ENCODE data around the gene MILR1.
A peak's percentile ranks its signal among the peaks of the same experiment; 100 is the strongest.

MILR1 gene

DNA sequence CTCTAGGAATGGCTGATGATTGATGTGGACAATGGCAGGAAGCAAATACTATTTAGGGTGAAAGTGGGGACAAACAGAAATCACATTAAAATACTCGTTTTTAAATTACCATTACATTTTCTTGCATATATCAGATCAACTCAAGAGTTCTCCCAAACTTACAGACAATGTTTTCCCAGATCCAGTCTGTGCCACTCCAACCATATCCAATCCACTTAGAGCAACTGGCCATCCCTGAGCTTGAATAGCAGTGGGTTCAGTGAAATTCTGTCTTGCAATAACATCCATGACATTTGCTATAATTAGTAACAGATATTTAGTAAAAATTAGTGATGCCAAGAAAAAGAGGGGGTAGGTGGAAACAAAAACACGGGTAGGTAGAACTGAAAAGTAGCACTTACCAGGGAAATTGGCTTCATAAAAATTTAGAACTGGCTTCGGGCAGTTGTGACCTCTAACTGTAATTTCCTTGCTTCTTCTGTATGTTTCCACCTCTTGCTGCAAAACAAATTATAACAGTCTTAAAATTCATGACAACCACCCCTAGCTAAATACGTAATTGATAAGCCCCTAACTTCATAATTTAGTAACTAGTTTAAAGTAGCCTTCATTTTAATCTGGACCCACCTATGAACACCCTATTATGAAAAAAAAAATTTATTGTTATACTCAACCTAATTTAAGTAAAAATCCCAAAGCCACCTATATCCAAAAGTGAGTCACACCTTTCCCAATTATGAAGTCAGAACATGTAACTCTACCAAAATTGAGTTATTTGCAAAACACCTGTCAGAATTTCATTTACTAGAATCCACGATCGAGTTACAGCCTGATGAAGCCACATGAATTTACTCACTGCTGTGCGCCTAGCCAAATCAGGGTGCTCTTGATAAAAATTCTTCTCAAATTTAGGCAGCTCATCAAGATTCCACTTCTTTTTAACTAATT, 55.2 kb downstream of the MILR1 start:
- DNase-seq: no peak

DNA sequence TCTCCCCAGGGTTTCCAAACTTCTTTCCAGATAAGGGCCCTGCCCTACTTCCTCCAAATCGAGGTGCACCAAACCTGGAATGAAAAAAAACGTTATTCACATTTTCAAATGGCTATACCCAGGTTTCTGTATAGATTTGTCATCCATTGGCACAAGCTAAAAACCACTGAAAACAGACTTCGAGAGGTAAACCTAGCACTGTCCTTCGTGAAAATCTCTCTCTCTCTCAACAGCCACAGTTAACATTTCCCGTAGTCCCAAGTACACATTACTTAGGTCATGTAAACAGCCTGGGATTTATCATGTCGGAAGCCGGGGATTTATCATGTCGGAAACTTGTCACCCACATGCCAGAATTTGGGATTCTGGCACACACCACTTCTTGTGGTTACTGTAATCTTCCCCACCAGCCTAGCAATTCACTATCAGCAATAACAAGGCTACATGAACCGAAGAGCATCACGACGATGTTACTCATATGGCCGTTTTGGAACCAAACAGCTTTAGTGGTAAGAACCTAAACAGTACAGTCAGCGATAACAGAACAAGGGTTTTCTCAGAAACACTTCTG, 55.9 kb downstream of the MILR1 start:
- no peak for DNase-seq

DNA sequence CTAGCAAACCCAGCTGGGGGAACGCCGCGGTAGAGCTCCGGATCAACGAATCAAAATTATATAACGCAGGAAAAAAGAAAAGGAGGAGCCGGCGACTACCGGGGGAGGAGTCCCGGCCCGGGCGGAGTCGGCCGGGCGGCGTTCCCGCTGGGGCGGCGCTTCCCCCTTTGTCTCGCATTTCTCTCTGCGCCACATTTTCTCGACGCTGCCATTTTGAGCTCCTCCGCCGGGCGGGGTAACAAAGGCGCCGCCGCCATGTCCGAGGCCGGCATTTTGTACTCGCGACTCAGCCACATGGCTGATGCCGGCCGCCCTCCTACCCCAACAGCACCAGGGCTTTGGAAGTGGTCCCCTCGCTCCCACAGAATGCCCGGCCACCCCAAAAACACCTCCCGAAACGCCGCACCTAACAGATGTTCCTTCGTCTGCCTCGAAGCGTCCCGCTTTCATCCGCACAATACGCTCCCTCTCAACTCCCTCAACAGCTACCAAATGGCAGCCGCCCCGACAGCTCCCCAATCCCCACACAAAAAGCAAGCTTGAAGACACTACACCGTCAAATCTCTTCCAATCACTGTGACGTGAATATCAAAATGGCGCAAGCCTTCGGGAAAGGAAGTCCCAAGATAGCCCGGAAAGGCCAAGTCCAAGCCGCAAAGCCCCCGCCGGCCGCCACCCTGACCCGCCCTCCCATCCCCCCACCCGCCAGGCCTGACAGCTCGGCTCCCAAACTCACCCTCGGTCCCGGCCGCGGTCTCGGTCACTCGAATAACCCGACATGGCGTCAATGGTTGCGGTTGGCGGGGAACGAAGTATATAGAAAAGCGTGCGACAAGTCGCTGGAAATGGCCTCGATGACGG, 56.7 kb downstream of the MILR1 start:
- peak; percentile 89 for DNase-seq

DNA sequence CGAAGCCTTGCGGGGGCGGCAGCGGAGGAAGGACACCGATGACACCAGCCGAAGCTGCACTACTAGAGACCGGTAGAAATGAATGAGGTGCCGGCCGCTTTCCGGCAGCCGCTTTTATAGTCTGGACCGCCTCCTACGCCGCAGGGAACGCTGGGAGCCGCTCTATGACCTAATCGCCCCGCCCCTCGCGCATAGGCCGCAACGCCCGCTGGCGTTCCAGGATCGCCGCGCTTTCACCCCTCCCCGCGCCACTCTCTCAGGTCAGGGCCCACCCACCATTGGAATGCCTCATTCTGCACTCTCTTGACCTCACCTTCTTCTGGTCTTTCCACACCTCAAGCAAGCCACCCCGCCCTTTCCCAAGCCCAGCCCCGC, 57.3 kb downstream of the MILR1 start, which contains the start of gene DDX5:
Gene DDX5, minus strand, starts transcription at position 89 of the 375 bp plus-strand sequence. CDS start 170 bp downstream, outside the sequence.
- DNase-seq: peak; percentile 99

DNA sequence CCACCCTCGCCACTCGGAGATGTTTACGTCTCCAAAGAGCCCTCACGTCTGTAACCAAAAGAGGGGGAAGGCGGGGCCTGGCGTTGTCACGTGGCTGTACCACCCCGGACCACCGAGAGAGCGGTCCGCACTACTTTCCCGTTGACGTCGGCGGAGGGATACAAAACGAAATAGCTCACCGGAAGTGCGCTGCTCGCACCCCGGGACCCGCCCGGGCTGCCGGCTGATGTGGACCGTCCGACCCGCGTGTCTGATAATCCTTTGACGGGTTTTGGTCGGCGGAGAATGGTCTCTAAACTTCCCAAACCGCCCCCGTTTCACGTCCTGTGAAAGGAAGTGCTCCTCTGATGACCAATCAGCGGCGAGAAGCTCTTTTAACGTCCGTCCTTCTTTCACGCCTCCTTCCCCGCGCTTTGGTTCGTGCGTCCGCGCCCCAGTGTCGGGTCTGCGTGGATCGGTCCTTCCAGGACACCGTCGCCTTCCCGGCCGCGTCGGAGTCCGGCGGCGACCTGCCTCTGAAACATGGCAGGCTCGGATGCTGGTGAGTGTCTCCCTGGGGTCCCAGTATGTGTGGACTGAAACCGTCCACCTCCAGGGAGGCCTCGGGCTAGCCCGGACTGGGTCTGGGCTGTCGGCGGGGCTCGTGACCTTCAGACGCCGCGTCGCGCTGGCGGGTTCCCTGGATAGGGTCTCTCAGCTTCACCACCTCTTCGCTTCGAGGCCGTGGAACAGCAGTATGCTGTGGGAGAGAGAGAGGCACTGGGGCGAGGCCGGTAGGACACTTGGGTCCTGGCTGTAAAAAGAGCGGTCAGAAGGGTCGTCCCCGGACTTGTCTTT, 57.9 kb downstream of the MILR1 start, which contains the start of gene CEP95:
Gene CEP95, plus strand, starts transcription at position 402 of the 837 bp plus-strand sequence. Its CDS starts 121 bp downstream, at position 523.
- DNase-seq: peak; percentile 98

DNA sequence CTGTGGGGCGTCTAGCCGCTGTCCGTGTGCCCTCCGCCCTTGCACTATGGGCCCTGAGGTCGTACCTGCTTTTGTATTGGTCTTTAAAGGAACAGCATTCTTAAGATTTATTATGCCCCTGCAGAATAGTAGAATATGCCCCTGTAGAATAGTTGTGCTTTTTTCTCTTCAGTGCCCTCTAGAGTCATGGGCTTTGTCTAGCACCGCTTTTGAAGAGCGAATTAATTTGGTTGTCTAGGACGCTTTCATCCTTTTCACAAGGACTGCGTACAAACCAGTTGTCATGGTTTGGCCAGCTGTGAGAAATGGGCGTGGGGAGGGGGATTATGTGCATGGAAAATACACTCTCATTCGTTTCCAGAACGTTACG, 58.5 kb downstream of the MILR1 start:
- peak; percentile 79 for DNase-seq

DNA sequence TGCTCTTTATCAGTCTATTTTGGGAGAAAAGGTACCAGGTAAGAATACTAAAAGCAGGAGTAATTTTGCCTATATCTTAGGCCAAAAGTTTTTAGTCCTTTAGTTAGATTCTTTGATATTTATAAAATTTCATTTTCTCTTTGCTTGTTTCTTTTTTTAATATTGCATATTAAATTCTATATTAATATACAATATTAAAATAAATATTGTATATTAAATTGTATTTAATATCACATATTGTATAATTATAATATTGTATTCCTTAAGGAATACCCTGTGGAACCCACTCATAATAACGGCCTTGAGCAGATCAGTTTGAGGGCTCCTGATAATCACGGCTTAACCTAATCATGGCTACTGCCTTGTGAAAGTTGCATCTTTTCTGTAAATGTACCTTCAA, 59.8 kb downstream of the MILR1 start:
- DNase-seq: no peak

DNA sequence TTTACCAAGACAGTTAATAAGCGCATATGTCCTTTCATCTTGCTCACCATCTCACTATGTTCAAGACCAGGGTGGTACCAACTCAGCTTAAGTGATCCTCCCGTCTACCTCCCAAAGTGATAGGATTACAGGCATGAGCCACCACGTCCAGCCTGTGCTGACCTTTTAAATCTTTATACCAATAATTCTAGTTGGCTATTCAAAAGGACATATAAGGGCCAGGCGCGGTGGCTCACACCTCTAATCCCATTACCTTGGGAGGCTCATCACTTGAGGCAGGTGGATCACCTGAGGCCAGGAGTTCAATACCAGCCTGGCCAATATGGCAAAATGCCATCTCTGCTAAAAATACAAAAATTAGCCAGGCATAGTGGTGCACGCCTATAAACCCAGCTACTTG, 60.3 kb downstream of the MILR1 start:
- no peak for DNase-seq

DNA sequence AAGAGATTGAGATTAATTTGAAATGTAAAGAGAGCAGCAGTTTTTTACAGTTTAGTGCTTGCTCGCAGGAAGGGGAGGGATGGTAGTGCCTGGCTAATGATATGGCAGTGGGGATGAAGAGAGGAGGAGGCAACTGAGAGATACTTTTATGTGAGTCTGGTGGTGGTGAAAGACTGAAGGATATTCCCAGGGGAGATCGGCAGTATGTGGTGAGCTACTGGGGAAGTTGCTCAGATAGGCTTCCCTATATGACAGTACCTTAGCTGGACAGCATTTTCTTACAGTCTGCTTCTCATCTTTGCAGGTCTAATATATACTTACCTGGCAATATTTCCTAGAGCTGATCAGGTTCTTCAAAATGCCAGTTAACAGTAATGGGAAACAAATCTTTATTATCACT, 66.5 kb downstream of the MILR1 start:
- no peak for DNase-seq

DNA sequence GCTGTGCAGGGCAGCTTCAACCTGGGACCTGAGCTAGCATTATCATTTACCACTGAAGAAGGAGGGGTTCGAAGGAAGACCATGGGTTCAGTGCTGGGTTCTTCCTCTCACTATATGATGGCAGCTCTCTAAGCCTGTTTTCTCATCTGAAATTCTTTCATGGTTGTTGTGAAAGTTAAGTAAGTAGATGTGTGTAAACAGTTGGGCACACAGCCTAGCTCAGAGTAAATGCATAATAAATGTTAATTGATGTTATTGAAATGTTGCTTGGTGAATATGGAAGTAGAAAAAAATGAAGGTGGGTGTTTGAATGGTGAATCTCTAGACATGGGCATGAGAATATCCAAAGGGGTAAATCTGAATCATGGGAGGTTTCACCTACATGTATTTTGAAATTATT, 66.9 kb downstream of the MILR1 start:
- DNase-seq: no peak
